IgD-negative memory B cell (primary cell): Measurements from ENCODE around the gene KIF3B. TPM values are rescaled to one million over a fixed set of nuclear protein-coding genes. Genes with fewer than 3 reads are reported as not detected.

Source experiments
- H3K27ac Mint-ChIP-seq, 3 donors: one replicate each; pipeline ENCODE4 v1.8.0; 2020 to 2022; ENCODE audit warnings: mild to moderate bottlenecking in 3 of 3, mixed read lengths in 3 of 3, moderate library complexity in 1 of 3
- H3K27me3 Mint-ChIP-seq: one replicate; pipeline ENCODE4 v1.8.0; 2021; ENCODE audit warnings: mixed read lengths
- H3K36me3 Mint-ChIP-seq: one replicate; pipeline ENCODE4 v1.8.0; 2020; ENCODE audit warnings: mild to moderate bottlenecking, mixed read lengths
- H3K4me1 Mint-ChIP-seq, 3 donors: one replicate each; pipeline ENCODE4 v1.8.0; 2020 to 2022; ENCODE audit warnings: mixed read lengths in 3 of 3, mild to moderate bottlenecking in 1 of 3
- H3K4me3 Mint-ChIP-seq, 4 donors: one replicate each; pipeline ENCODE4 v1.8.0; 2020 to 2022; ENCODE audit warnings: mild to moderate bottlenecking in 4 of 4, mixed read lengths in 4 of 4, moderate library complexity in 3 of 4
- H3K9me3 Mint-ChIP-seq, 3 donors: one replicate each; pipeline ENCODE4 v1.8.0; 2020 to 2021; ENCODE audit warnings: mixed read lengths in 3 of 3, mild to moderate bottlenecking in 1 of 3
- polyA plus RNA-seq: library from polyadenylated mRNA; unstranded; fragments of 300-500 nt; fragmentation: Illumina TruSeq; gene quantifications from one replicate; pipeline ENCODE4 v1.2.3, GENCODE V29; 2021

Gene KIF3B
- polyA plus RNA-seq, 1 donor from 2014 or later: 6.9 TPM

GRCh38 chr20:32296412-32296811, 19.0 kb downstream of the KIF3B start:
- H3K36me3 Mint-ChIP-seq: peaks cover 1% of the 10 kb centered on the region
- peaks cover 22 to 47% (median 37%) of the 10 kb centered on the region in 3 donors for H3K4me1 Mint-ChIP-seq
- H3K27ac Mint-ChIP-seq: peak overlapping the region in 1 of 3 donors; percentile 35
- no peaks in the 10 kb centered on the region for H3K9me3 Mint-ChIP-seq
- no peaks in the 10 kb centered on the region for H3K27me3 Mint-ChIP-seq
- peak overlapping the region in 1 of 4 donors; percentile 71 for H3K4me3 Mint-ChIP-seq

GRCh38 chr20:32296819-32297420, 19.5 kb downstream of the KIF3B start:
- Mint-ChIP-seq H3K9me3 (no peaks in the 10 kb centered on the region), H3K27me3 (no peaks in the 10 kb centered on the region), H3K36me3 (peaks cover 1% of the 10 kb centered on the region), H3K27ac (no peak overlapping the region), H3K4me3 (peak overlapping the region in 1 of 4 donors; percentile 21), H3K4me1 (peaks cover 22 to 47% (median 41%) of the 10 kb centered on the region in 3 donors)

- H3K9me3 Mint-ChIP-seq: no peaks in the 10 kb centered on the region
- no peak overlapping the region for H3K27ac Mint-ChIP-seq
- no peak overlapping the region for H3K4me3 Mint-ChIP-seq
- H3K36me3 Mint-ChIP-seq: peaks cover 3% of the 10 kb centered on the region
- no peaks in the 10 kb centered on the region for H3K27me3 Mint-ChIP-seq
- H3K4me1 Mint-ChIP-seq: peaks cover 22 to 47% (median 44%) of the 10 kb centered on the region in 3 donors
Measured at GRCh38 chr20:32297439-32297838, 20.0 kb downstream of the KIF3B start.

GRCh38 chr20:32300647-32301046, 23.2 kb downstream of the KIF3B start:
- peaks cover 17 to 31% (median 30%) of the 10 kb centered on the region in 3 donors for H3K4me1 Mint-ChIP-seq
- H3K27ac Mint-ChIP-seq: no peak overlapping the region
- H3K9me3 Mint-ChIP-seq: no peaks in the 10 kb centered on the region

GRCh38 chr20:32301719-32302506, 24.5 kb downstream of the KIF3B start:
- Mint-ChIP-seq H3K27me3 (no peaks in the 10 kb centered on the region), H3K36me3 (peaks cover 2% of the 10 kb centered on the region), H3K27ac (peak overlapping the region in 1 of 3 donors; percentile 59), H3K4me3 (no peak overlapping the region), H3K4me1 (peaks cover 19 to 28% (median 25%) of the 10 kb centered on the region in 3 donors), H3K9me3 (no peaks in the 10 kb centered on the region)

More at GRCh38 chr20:32300647-32301046, 23.2 kb downstream of the KIF3B start:
- H3K36me3 Mint-ChIP-seq: peaks cover 1% of the 10 kb centered on the region
- no peak overlapping the region for H3K4me3 Mint-ChIP-seq
- no peaks in the 10 kb centered on the region for H3K27me3 Mint-ChIP-seq

GRCh38 chr20:32302507-32302872, 25.0 kb downstream of the KIF3B start:
- Mint-ChIP-seq H3K9me3 (no peaks in the 10 kb centered on the region), H3K36me3 (peaks cover 4% of the 10 kb centered on the region), H3K4me1 (peaks cover 16 to 24% (median 19%) of the 10 kb centered on the region in 3 donors), H3K27ac (no peak overlapping the region), H3K27me3 (no peaks in the 10 kb centered on the region), H3K4me3 (no peak overlapping the region)

- H3K36me3 Mint-ChIP-seq: peaks cover 4% of the 10 kb centered on the region
- H3K27ac Mint-ChIP-seq: no peak overlapping the region
- H3K27me3 Mint-ChIP-seq: no peaks in the 10 kb centered on the region
- H3K4me3 Mint-ChIP-seq: no peak overlapping the region
- H3K4me1 Mint-ChIP-seq: peaks cover 10 to 14% (median 13%) of the 10 kb centered on the region in 3 donors
- no peaks in the 10 kb centered on the region for H3K9me3 Mint-ChIP-seq
Measured at GRCh38 chr20:32304131-32304746, 26.8 kb downstream of the KIF3B start.

- H3K36me3 Mint-ChIP-seq: peaks cover 10% of the 10 kb centered on the region
- no peaks in the 10 kb centered on the region for H3K9me3 Mint-ChIP-seq
- no peak overlapping the region for H3K4me3 Mint-ChIP-seq
- no peaks in the 10 kb centered on the region for H3K27me3 Mint-ChIP-seq
- peaks cover 0 to 8% (median 6%) of the 10 kb centered on the region in 3 donors for H3K4me1 Mint-ChIP-seq
- H3K27ac Mint-ChIP-seq: peak overlapping the region in 1 of 3 donors; percentile 87
Measured at GRCh38 chr20:32312718-32313424, 35.4 kb downstream of the KIF3B start.

- Mint-ChIP-seq H3K4me1 (peaks cover 0 to 8% (median 8%) of the 10 kb centered on the region in 3 donors), H3K9me3 (no peaks in the 10 kb centered on the region), H3K27me3 (no peaks in the 10 kb centered on the region), H3K4me3 (no peak overlapping the region), H3K36me3 (peaks cover 11% of the 10 kb centered on the region), H3K27ac (peak overlapping the region in 2 of 3 donors; percentile 23 to 53)
Measured at GRCh38 chr20:32314768-32315167, 37.3 kb downstream of the KIF3B start.

- H3K4me3 Mint-ChIP-seq: no peak overlapping the region
- H3K4me1 Mint-ChIP-seq: peaks cover 0 to 8% (median 8%) of the 10 kb centered on the region in 3 donors
- no peaks in the 10 kb centered on the region for H3K9me3 Mint-ChIP-seq
- H3K27me3 Mint-ChIP-seq: no peaks in the 10 kb centered on the region
- no peak overlapping the region for H3K27ac Mint-ChIP-seq
- H3K36me3 Mint-ChIP-seq: peaks cover 7% of the 10 kb centered on the region
Measured at GRCh38 chr20:32315399-32315798, 37.9 kb downstream of the KIF3B start.

GRCh38 chr20:32315891-32316290, 38.4 kb downstream of the KIF3B start:
- H3K4me1 Mint-ChIP-seq: peaks cover 0 to 8% (median 8%) of the 10 kb centered on the region in 3 donors
- H3K27ac Mint-ChIP-seq: peak overlapping the region in 1 of 3 donors; percentile 26
- no peaks in the 10 kb centered on the region for H3K9me3 Mint-ChIP-seq
- no peak overlapping the region for H3K4me3 Mint-ChIP-seq
- peaks cover 8% of the 10 kb centered on the region for H3K36me3 Mint-ChIP-seq
- no peaks in the 10 kb centered on the region for H3K27me3 Mint-ChIP-seq

GRCh38 chr20:32316667-32317066, 39.2 kb downstream of the KIF3B start:
- Mint-ChIP-seq H3K9me3 (no peaks in the 10 kb centered on the region), H3K27ac (no peak overlapping the region), H3K4me1 (peaks cover 2 to 10% (median 8%) of the 10 kb centered on the region in 3 donors), H3K27me3 (no peaks in the 10 kb centered on the region), H3K36me3 (peaks cover 11% of the 10 kb centered on the region), H3K4me3 (no peak overlapping the region)

GRCh38 chr20:32319100-32319499, 41.6 kb downstream of the KIF3B start:
- no peaks in the 10 kb centered on the region for H3K9me3 Mint-ChIP-seq
- no peak overlapping the region for H3K4me3 Mint-ChIP-seq
- no peaks in the 10 kb centered on the region for H3K27me3 Mint-ChIP-seq
- H3K4me1 Mint-ChIP-seq: peaks cover 0 to 5% (median 2%) of the 10 kb centered on the region in 3 donors
- H3K27ac Mint-ChIP-seq: no peak overlapping the region
- peaks cover 8% of the 10 kb centered on the region for H3K36me3 Mint-ChIP-seq

- no peaks in the 10 kb centered on the region for H3K9me3 Mint-ChIP-seq
Measured at GRCh38 chr20:32320305-32320704, 42.9 kb downstream of the KIF3B start.

GRCh38 chr20:32321390-32321789, 43.9 kb downstream of the KIF3B start:
- H3K36me3 Mint-ChIP-seq: peaks cover 8% of the 10 kb centered on the region
- H3K27me3 Mint-ChIP-seq: no peaks in the 10 kb centered on the region
- peaks cover 0 to 4% (median 2%) of the 10 kb centered on the region in 3 donors for H3K4me1 Mint-ChIP-seq
- H3K27ac Mint-ChIP-seq: no peak overlapping the region
- H3K9me3 Mint-ChIP-seq: no peaks in the 10 kb centered on the region
- H3K4me3 Mint-ChIP-seq: no peak overlapping the region

More at GRCh38 chr20:32320305-32320704, 42.9 kb downstream of the KIF3B start:
- H3K27me3 Mint-ChIP-seq: no peaks in the 10 kb centered on the region
- H3K36me3 Mint-ChIP-seq: peaks cover 8% of the 10 kb centered on the region
- H3K4me1 Mint-ChIP-seq: peaks cover 0 to 4% (median 2%) of the 10 kb centered on the region in 3 donors
- H3K4me3 Mint-ChIP-seq: no peak overlapping the region
- H3K27ac Mint-ChIP-seq: peak overlapping the region in 1 of 3 donors; percentile 59
